ENCODE measurements around the gene TSHZ2.

The TSHZ2 gene

DNA sequence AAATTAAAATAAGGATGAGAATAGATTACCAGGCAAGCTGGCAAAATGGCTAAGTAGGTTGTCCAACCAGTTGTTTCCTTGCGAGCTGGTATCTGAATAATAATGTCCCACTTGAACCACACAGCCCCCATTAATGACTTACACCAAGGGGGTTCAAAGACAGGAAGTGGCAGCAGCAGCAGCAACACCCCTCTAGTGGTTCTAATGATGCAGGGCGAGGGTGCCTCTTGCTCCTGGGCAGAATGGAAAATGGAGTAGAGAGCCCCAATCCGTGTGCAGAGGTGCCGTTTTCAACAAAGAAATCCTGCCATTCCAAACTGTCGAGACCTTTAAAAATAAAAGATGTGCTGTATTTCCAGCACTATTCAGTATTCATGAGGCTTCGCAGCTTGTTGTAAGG lies 218.1 kb downstream of the TSHZ2 start:
- DNase-seq (ENCODE audit: extremely low read depth in 1 of 2, low read depth in 1 of 2): no peak

DNA sequence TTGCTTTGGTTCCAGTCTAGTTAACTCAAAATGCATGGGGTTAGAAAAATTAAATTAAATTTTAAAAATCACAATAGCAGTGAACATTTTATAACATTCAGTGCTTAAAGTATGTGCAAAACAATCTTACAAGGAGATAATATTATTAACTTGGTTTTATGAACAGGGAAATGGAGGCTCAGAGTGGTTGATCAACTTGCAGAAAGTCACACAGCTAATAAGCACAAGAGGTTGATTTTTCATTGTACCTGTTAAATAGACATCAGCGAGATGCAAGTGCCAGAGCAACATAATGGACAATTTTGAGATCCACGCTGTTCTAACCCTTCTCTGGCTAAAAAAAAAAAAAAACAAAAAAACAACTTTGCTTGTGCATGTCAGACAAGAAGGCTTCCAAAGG lies 219.8 kb downstream of the TSHZ2 start:
- DNase-seq (ENCODE audit: extremely low read depth in 1 of 2, low read depth in 1 of 2): no peak

DNA sequence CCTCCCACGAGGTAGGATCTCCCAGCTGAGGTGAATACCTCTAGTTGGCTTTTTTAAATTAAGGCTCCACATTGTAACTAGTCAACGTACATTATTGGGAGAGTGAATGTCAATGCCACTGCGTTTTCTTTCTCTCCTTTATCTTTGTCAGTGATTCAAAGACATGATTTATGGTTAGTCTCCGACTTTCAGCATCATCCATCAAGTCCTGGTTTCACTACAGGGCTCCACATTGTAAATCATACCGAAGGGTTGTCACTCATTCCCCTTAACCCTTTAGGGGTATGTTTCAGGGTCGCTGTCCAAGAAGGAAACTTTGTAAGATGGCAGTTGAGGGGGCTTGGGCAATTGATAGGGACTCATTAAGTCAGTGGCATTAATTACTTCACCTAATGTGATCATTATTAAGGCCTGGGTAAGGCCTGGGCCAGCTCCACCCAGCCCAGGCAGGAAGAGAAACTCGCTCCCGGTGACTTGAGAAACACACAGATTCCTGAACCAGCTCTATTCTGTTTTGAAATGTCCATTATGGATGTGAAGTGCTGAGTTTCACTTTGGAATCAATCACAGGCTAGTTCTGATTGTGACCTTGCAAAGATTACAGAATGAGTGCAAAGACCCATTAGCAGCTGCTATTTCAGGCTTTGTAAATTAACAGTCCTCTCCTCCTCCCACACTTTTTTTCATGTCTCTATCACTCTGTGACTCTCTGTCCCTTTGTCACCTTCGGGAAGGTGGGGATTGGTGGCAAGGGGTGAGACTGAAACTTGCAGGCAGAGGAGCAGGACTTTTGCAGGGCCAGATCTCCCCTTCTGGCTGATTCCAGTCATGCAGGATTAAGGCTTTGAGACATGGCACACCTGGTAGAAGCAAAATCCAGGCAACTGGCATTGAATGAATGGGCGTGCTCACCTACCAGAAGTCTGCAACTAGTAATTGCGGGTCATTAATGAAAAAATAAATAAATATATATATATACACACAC lies 222.4 kb downstream of the TSHZ2 start:
- DNase-seq (ENCODE audit: extremely low read depth in 1 of 2, low read depth in 1 of 2): no peak

DNA sequence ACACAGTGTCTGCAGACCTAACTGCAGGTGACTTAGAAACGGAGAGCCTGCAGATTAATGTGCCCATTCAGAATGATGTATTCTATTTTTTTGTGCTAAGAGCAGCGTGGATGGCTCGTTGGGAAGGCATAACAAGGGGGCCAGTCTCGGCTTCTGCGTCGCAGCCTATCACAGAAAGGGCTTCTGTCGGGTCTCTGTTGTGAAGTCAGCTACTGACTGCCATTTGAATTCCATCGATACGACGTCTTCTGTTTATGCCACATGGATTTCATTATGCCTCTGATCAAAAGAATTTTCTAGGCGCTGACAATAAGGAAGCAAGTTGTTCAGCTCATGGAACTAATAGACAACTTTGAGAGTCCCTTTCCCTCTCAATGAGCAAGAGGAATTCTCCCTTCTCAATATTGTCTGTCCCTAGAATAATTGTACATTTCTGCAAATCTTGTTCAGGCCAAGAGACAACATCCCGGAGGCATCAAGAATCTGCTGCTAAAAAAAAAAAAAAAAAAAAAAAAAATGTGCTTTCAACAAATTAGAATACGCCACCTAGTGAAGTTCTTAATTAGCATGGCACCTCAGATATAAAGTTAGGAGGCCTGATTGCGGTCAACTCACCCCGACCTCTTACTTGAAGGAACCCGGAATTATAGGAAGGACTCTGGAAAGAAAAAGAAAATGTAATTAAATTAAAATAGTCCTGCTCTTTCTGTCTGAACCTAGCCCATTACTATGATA lies 223.9 kb downstream of the TSHZ2 start:
- DNase-seq (ENCODE audit: extremely low read depth in 1 of 2, low read depth in 1 of 2): no peak

DNA sequence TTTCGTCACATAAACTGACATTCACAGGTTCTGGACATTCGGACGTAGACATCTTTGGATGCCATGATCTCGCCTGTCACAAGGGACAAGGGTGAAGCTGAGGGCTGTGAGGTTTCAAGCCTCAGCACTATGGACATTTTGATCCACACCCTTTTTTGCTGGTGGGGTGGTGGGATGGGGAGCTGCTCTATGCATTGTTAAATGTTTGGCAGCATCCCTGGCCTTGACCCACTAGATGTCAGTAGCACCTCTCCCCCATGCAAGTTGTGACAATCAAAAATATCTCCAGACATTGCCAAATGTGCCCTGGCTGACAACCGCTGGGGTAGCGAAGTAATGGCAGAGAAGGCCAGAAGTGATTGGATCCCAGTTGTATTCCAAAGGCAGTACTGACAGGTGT lies 229.4 kb downstream of the TSHZ2 start:
- DNase-seq (ENCODE audit: extremely low read depth in 1 of 2, low read depth in 1 of 2): no peak

DNA sequence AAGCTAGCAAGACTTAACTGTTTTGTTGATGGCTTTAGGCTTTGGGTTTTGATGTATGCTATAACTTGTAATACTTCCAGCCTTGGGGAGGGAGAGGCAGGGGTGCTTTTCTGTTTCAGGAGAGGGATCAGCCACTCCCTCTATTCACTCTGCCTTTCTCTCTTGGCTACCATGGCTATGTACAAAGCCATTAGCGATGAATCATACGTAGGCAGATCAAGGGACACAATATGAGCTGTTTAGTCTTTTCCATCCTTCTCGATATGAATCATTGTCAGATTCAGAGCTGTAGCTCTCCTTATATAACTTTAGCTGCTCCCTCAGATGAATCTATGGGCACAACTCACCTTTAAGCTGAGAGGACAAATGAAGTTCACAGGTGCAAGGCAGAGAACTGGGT lies 230.6 kb downstream of the TSHZ2 start:
- no peak for DNase-seq (ENCODE audit: extremely low read depth in 1 of 2, low read depth in 1 of 2)

DNA sequence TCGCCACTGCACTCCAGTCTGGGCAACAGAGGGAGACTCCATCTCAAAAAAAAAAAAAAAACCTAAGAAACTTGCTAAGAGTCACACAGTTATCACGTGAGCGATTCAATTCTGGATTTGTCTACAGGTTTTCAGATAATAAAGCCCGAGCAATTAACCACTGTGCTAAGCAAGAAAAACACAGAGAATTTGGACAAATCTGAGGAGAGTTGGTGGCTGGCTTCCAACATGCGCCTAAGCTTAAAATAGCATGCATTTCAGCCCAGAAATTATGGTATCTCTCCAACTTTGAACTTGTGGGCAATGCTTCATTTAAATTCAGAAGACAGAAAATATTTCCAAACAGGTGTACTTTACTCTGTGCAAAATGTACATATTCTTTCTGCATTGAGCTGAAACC lies 232.9 kb downstream of the TSHZ2 start:
- no peak for DNase-seq (ENCODE audit: extremely low read depth in 1 of 2, low read depth in 1 of 2)

DNA sequence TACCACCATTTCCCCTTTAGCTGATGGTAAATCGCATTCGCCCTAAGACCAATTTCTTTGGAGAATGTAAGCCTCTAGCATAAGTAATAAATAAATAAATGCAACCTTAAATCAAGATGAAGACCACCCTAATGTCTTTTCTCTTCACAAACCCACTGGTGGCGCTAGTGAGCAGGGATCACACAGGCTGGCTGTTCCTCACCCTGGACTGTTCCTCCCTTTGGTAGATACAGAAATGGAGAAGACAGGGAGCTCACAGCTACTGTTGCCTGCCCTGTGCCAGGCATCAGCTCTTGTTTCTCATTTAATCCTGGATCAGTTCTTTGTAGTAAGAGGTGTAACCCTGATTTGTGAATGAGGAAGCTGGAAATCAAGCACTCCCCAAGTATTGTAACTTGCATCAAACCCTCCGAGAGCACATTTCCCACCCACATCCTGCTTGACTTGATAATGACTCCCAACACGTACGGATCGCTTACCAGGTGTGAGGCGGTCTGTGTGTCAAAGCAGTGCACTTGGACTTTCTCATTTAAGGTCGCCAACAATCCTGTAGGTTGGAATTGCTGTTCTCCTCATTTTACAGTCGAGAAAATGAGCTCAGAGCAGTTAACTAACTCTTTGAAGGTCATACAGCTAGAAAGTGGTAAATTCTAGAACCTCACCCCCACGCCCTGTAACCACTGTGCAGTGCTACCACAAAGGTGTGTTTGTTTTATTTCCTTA lies 236.1 kb downstream of the TSHZ2 start:
- no peak for DNase-seq (ENCODE audit: extremely low read depth in 1 of 2, low read depth in 1 of 2)

DNA sequence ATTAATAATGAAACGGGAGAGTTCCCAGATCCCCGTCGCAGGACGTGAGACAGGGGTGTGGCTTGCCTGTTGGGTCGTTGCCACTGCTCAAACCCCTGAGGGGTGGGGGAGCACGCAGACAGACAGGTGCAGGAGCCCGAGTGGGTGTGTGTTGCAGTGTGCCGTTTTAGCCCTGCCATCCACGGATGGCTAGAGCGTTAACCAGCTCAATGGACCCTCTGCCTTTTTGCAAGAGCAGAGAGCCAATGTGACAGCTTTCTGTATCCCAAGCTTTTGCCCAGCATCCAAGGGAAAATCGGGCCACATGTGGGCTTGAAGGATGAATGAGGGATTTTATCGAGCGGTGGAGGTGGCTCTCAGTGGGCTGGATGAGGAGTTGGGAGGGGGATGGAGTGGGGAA lies 237.9 kb downstream of the TSHZ2 start:
- no peak for DNase-seq (ENCODE audit: extremely low read depth in 1 of 2, low read depth in 1 of 2)

DNA sequence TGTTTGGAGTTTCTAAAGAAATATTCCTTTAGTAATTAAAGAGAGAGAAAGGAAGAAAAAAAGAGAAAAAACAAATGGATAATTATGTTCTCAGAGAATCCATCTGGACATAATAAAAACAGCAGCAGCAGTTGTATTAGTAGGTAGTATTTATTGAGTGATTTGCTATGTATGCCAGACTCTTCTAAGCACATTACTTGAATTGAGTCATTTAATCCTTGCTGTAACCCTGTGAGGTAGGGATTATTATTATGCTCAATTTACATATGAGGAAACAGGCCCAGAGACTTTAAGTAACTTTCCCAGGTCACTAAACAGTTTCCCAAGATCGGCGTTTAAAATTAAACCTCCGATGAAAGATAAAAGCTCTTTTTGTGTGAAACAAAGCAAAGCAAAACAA lies 238.8 kb downstream of the TSHZ2 start:
- no peak for DNase-seq (ENCODE audit: extremely low read depth in 1 of 2, low read depth in 1 of 2)

DNA sequence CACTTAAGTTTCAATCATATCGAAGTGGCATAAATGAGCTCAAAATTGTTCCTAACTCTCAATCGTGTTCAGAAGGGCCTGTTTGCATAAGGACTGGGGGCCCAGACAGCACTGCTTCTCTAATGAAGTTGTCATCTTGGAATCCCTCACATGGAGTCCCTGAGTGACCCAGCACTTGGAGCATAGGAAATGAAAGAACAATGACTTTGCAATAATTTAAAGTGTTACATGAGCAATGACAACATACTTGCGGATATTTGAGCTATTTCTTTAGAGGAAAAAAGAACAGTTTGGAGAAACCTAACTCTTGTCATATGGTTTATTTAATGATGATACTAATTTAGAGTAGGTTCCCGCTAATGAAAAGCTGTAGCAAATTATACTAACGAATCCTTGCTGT lies 239.9 kb downstream of the TSHZ2 start:
- DNase-seq (ENCODE audit: extremely low read depth in 1 of 2, low read depth in 1 of 2): no peak

DNA sequence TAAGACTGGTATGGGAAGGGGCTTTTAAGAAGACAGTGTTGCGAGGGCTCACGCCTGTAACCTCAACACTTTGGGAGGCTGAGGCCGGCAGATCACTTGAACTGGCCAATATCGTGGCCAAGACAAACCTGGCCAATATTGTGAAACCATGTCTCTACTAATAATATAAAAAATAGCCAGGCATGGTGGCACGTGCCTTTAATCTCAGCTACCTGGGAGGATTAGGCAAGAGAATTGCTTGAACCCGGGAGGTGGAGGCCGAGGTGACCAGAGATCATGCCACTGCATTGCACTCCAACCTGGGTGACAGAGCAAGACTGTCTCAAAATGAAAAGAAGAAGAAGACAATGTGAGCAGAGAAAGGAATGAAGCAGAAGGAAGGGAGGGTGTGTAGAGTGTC lies 242.2 kb downstream of the TSHZ2 start:
- DNase-seq (ENCODE audit: extremely low read depth in 1 of 2, low read depth in 1 of 2): no peak

DNA sequence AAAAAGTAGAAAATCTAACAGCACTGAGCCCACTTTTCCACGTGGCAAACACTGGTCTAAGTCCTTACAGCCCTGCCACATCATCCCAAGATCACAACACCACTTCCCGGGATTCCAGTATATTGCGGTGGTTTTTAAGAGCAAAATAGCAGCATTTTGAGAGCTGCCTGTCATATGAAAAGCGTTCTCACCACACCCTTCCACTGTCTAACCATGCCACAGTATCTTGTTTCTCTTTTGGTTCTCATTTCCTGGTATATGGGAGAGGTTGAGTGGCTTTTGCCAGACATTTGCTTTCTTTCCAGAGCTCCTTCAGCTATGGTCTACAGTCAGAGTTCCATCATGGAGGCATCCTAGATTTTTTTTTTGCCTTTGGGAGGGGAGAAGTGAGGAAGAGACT lies 243.0 kb downstream of the TSHZ2 start:
- DNase-seq (ENCODE audit: extremely low read depth in 1 of 2, low read depth in 1 of 2): no peak

DNA sequence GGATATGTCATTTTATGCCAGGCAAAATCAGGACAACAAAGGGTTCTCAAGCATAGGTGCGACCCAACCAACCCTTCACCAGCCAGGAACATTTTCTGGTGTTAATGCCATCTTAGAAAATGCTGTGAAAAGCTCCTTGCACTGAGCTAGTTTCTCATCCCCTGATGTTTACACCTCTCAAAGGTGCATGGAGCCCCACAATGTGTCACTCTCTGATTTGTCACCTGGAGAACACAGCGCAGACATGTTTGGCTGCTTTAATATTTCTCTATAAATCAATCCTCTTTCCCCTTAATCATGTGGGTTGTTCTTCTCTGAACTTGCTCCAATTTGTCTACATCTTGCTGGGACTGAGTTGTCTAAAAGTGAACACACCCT lies 244.3 kb downstream of the TSHZ2 start:
- no peak for DNase-seq (ENCODE audit: extremely low read depth in 1 of 2, low read depth in 1 of 2)

DNA sequence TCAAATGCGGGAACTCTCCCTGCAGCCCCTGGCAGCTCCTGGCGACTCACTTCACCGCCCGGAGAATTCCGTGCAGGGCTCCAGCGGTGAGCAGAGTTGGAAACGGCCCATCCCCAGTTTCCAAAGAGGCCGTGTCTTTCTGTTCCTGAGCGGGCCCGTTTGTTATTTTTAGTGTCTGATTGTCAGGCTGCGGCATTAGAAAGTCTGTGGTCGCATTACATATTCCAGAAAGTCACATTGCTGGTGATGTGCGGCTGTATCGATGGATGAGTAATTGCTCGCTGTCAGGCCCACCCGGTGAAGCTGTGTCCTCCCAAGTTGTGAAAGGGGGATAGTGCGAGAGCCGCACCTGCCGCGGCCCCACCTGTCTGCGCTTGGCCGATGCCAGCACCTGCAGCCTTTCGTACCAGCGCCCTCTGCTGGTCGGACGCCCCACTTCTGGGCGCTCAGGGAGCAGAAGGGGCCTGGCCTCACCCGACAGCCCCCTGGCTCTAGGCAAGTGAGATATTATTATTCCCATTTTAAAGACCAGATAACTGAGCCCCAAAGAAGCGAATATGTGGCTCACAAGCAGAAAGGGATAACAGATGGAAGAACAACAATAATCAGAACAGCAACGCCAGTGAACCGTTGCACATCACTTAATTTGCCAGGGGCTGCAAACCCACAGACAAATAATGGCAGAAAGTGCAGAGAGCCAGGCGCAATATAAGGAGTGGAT lies 244.9 kb downstream of the TSHZ2 start:
- peak; percentile 60 to 79 for DNase-seq (ENCODE audit: extremely low read depth in 1 of 2, low read depth in 1 of 2)

DNA sequence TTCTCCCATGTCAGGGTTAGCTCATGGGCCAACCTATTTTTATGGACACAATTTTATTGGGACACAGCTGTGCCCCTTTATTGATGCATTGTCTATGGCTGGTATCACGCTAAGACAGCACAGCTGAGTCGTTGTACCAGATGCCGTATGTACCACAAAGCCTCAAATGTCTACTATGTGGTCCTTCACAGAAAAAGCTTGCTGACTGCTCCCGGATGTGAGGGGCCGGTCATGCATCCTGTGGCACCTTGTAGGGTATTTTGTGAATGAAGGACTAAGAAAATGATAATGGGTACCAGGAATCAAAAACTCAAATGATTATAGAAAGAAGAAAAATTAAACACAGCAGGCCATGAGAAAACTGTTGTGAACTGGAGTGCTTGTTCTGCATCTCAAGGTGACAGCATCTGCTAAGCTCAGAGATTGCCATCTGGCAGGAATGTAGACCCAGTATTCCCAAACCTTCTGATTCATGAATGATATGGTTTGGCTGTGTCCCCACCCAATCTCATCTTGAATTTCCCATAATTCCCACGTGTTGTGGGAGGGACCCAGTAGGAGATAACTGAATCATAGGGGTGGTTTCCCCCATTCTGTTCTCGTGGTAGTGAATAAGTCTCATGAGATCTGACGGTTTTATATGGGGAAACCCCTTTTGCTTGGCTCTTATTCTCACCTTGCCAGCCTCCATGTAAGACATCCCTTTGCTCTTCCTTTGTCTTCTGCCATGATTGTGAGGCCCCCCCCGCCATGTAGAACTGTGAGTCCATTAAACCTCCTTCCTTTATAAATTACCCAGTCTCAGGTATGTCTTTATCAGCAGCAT lies 248.5 kb downstream of the TSHZ2 start:
- no peak for DNase-seq (ENCODE audit: extremely low read depth in 1 of 2, low read depth in 1 of 2)

DNA sequence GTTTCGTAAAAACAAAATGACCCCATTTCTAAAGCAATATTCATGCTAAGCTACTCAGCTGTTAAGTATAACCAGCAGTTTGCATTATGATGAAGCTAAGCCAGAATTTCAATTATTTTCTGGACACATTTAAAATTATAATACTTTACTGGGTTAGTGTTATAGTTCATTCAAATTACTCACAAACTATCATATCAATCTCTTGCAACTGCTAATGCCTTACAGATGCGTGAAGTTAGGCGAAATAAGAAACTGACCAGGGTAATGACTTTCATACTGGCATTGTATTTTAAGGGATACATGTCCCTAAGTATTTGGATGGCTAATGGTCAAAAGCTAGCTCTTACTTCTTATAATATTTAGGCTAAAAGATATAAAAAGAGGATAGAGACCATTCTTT lies 249.6 kb downstream of the TSHZ2 start:
- DNase-seq (ENCODE audit: extremely low read depth in 1 of 2, low read depth in 1 of 2): no peak

DNA sequence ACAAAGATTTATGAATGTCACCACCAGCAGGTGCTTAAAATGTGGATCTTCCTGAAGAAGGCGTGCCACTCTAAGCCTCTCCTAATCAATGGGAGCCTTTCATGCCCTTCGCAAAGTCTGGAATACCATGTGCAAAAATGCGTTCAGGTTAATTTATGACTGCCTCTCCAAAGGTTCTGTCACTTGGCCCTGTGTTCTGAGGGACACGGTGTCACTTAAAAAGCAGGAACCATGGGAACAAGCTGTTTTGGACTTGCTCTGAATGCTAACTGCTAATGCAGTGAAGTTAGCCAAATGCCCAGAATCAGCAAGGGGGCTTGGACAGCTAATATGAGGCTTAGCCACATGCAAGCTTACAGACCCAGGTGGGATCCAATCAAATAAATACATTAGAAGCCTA lies 250.3 kb downstream of the TSHZ2 start:
- DNase-seq (ENCODE audit: extremely low read depth in 1 of 2, low read depth in 1 of 2): no peak

DNA sequence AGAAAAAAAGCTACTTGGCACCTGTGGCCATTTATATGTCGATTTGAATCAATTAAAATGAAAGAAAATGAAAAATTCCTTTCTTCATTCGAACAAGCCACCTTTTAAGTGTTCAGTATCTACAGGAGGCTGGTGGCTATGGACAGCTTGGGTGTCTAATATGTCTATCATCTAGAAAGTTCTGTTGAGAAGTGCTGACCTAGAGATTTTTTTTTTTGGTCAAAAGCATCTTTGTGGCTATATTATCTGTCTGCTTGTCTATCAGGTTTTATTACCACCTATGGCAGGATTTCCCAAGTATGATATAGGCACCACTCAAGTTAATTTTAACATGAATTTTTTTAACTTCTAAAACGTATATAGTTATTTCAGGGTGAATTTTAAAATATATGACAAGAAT lies 250.8 kb downstream of the TSHZ2 start:
- no peak for DNase-seq (ENCODE audit: extremely low read depth in 1 of 2, low read depth in 1 of 2)

DNA sequence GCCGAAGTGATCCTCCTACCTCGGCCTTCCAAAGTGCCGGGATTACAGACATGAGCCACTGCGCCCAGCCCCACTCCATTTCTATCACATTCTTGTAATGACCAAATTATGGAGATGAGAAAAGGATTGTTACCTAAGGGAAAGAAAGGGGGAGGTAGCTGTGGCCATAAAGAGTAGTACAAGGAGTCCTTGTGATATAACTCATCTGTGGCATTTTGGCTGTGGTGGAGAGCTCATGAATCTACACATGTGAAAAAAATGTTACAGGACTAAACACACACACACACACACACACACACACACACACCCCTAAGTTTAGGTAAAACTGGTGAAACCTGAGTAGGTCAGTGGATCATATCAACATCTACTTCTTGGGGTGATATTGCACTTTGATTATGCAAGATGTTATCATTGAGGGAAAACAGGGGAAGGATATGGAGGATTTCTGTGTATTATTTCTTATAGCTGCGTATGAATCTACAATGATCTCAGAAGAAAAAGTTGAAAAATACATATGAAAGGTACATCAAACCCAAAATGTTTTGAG lies 251.5 kb downstream of the TSHZ2 start:
- no peak for DNase-seq (ENCODE audit: extremely low read depth in 1 of 2, low read depth in 1 of 2)
